CD4-positive, alpha-beta T cell treated with Interleukin-21 for 1 hour (primary cell): Measurements from ENCODE around the gene DUS1L.

Source experiments
- DNase-seq: peaks from one replicate; pipeline ENCODE4 v3.0.0-alpha.2; 2020

Gene DUS1L

GRCh38 chr17:82010575-82011525, 54.8 kb downstream of the DUS1L start:
- DNase-seq = no peak

- no peak for DNase-seq
Observed at GRCh38 chr17:82009413-82009812, 56.2 kb downstream of the DUS1L start.

- DNase-seq = no peak
Observed at GRCh38 chr17:82008941-82009405, 56.6 kb downstream of the DUS1L start.

- DNase-seq = no peak
Observed at GRCh38 chr17:82008258-82008940, 57.2 kb downstream of the DUS1L start.
